ENCODE measurements around the gene PLEKHA7. TPM values are rescaled to one million over a fixed set of nuclear protein-coding genes. Genes with fewer than 3 reads are reported as not detected.
A peak's percentile ranks its signal among the peaks of the same experiment; 100 is the strongest.

PLEKHA7 gene
- total RNA-seq, 1 experiment from 2014 or later: not detected

- no peak for DNase-seq
- Histone ChIP-seq H3K27ac (no peak overlapping the region), H3K9me3 (replicated peaks) (no peaks in the 10 kb centered on the region), H3K4me1 (no peaks in the 10 kb centered on the region), H3K36me3 (no peaks in the 10 kb centered on the region), H3K4me3 (no peak overlapping the region), H3K27me3 (no peaks in the 10 kb centered on the region; the same call in 1 of the 2 replicates)
Observed at GRCh38 chr11:16841481-16841880, 172.7 kb downstream of the PLEKHA7 start.

GRCh38 chr11:16840951-16841350, 173.3 kb downstream of the PLEKHA7 start:
- Histone ChIP-seq H3K36me3 (no peaks in the 10 kb centered on the region), H3K4me1 (no peaks in the 10 kb centered on the region), H3K9me3 (replicated peaks) (no peaks in the 10 kb centered on the region), H3K4me3 (no peak overlapping the region), H3K27ac (no peak overlapping the region), H3K27me3 (no peaks in the 10 kb centered on the region; the same call in 1 of the 2 replicates)
- no peak for DNase-seq

DNA sequence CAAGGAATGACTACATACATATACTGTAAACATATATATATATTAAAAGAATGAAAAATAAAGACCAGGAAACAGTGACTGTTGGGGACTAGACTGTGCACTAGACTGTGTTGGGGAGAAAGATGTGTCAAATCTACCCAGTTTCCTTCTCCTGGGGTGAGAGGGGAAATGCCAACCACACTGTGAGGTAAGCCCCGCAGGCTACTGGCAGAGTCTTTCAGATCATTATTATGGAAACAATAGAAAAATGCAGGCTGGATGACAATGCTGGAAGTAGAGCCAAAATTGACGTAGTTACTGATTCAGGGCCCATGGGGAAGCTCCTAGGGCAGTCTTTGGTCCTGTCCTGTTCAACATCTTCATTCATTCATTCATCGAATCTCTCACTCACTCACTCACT, 174.4 kb downstream of the PLEKHA7 start:
- no peaks in the 10 kb centered on the region; the same call in 1 of the 2 replicates for H3K27me3 ChIP-seq
- no peaks in the 10 kb centered on the region for H3K9me3 ChIP-seq (replicated peaks)
- no peak for DNase-seq
- H3K4me3 ChIP-seq: no peak overlapping the region
- H3K36me3 ChIP-seq: no peaks in the 10 kb centered on the region
- no peak overlapping the region for H3K27ac ChIP-seq
- H3K4me1 ChIP-seq: no peaks in the 10 kb centered on the region

- no peaks in the 10 kb centered on the region for H3K9me3 ChIP-seq (replicated peaks)
- H3K4me3 ChIP-seq: no peak overlapping the region
- H3K36me3 ChIP-seq: no peaks in the 10 kb centered on the region
- no peaks in the 10 kb centered on the region for H3K4me1 ChIP-seq
- peaks cover 20% of the 10 kb centered on the region for H3K27me3 ChIP-seq
- no peak for DNase-seq
- H3K27ac ChIP-seq: no peak overlapping the region
Observed at GRCh38 chr11:16834384-16834783, 179.8 kb downstream of the PLEKHA7 start.

DNA sequence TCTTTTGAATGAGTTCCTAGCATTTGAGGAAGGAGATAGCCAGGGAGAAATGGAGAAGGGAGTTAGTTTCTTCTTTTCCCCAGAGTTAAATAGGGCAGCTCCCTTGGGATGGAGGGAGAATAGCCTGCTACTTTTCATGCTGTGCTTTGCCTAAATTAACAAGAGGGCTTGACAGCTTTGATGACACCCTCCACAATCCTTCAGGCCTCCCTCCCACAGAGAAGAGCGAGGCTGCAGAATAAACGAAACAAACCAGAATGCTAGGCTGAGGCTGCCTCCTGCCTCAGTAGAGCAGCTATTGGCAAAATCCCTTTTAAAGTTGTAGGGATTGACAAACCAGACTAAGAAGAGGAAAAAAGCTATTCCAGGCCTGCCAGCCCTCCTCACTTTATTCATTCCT, 181.2 kb downstream of the PLEKHA7 start:
- Histone ChIP-seq H3K9me3 (replicated peaks) (no peaks in the 10 kb centered on the region), H3K36me3 (no peaks in the 10 kb centered on the region), H3K27me3 (peaks cover 20% of the 10 kb centered on the region), H3K4me3 (no peak overlapping the region), H3K27ac (no peak overlapping the region), H3K4me1 (no peaks in the 10 kb centered on the region)
- DNase-seq: no peak

DNA sequence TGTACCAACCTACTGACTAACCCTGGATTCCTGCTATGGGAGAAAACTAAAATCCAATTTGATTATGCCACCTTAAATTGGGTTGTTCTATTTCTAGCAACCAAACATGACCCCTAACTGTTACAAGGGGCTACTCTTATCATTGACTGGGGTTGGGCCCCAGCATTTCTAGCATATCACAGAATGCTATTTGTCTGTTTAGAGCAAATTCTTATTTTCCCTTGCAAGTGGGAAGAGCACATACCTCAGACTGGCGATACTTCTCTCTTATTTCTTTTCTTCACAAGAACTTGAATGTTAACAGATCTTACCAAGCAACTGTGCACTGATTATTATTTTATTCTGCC, 182.0 kb downstream of the PLEKHA7 start:
- H3K27me3 ChIP-seq: peaks cover 20% of the 10 kb centered on the region
- DNase-seq: no peak
- no peaks in the 10 kb centered on the region for H3K4me1 ChIP-seq
- no peak overlapping the region for H3K4me3 ChIP-seq
- no peaks in the 10 kb centered on the region for H3K36me3 ChIP-seq
- no peak overlapping the region for H3K27ac ChIP-seq
- H3K9me3 ChIP-seq (replicated peaks): no peaks in the 10 kb centered on the region

DNA sequence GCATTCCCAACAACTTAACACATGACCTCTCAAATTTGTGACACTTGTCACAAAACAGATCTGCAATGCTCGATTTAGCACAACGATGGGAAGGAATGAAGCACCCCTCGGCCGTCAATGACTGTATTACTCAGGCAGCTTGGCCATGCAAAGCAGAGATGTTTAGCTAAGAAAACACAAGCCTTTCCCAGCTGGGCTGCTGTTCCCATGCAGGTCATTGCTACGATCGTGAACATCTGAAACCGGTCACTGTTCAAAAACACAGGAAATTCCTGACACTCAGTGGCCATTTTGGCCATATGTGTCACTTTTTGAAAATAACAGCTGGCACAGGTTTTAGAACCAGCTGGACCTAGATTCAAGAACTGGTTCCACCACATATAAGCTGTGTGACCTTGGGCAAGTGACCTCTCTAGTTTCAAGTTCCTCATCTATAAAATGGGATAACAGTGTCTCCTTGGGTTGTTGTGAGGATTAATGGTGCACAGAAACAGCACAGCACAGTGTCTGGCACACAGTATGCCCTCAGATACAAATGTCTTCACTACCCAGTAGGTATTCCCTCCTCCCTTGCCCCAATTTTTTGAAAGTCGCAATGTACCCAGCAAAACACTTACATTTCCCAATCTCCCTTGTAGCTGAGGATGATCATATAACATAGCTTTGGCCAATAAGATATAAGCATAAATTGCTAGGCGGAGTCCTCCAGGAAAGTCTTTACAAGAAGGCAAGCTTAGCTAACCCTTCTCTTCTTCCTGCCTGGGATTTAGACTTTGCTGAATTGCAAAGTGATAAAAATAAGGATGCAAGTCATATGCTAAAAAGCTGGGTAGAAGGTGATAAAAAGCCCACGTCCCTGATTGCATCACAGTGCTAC, 182.7 kb downstream of the PLEKHA7 start:
- H3K27ac ChIP-seq: no peak overlapping the region
- no peak overlapping the region for H3K4me3 ChIP-seq
- H3K36me3 ChIP-seq: no peaks in the 10 kb centered on the region
- H3K9me3 ChIP-seq (replicated peaks): no peaks in the 10 kb centered on the region
- no peak for DNase-seq
- peaks cover 23% of the 10 kb centered on the region for H3K27me3 ChIP-seq
- H3K4me1 ChIP-seq: no peaks in the 10 kb centered on the region

- no peaks in the 10 kb centered on the region for H3K36me3 ChIP-seq
- no peak for DNase-seq
- H3K27me3 ChIP-seq: peaks cover 25% of the 10 kb centered on the region
- no peak overlapping the region for H3K4me3 ChIP-seq
- H3K27ac ChIP-seq: no peak overlapping the region
- H3K4me1 ChIP-seq: no peaks in the 10 kb centered on the region
- H3K9me3 ChIP-seq (replicated peaks): no peaks in the 10 kb centered on the region
Observed at GRCh38 chr11:16827139-16827538, 187.1 kb downstream of the PLEKHA7 start.

DNA sequence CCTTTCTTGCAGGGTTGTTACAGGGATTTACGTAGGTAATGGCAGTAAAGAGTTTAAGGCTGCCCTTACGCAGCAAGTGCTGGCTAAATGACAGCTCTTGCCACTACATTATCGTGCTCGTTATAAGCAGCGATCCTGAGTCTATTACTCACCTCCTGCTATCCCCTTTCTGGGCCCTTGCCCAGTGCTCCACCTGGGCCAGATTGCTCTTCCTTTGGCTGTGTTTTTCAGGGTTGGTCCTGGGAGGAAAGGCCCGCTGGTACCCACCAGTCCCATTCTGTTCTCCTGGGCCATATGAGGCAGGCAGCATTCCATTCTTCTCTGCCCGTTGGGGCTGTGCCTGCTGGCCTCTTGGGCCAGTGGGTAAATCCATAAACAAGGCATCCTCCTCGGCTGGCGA, 188.2 kb downstream of the PLEKHA7 start:
- Histone ChIP-seq H3K27me3 (peaks cover 13% of the 10 kb centered on the region; the same call in 1 of the 2 replicates), H3K4me3 (no peak overlapping the region), H3K27ac (no peak overlapping the region), H3K4me1 (no peaks in the 10 kb centered on the region), H3K9me3 (replicated peaks) (no peaks in the 10 kb centered on the region), H3K36me3 (no peaks in the 10 kb centered on the region)
- no peak for DNase-seq

DNA sequence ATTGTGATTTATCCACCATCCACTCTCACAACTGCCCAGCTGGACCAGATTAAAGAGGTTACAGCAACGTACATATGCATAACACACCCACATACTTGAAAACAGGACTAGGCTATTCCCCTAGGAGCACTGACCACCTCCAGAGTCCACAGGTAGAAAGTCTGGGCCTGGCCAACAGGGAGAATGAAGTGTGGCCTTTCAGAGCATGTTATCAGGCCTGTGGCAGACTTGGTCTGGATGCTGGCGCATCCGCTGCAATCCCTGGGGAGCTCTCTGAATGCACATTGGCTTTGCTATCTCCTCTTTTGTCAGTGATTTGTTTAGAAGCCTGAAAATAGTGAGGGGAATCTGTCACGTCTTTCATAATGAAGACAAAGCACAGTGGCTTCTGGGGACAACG, 189.1 kb downstream of the PLEKHA7 start:
- no peak for DNase-seq
- no peak overlapping the region for H3K27ac ChIP-seq
- H3K36me3 ChIP-seq: no peaks in the 10 kb centered on the region
- peaks cover 11% of the 10 kb centered on the region for H3K27me3 ChIP-seq
- H3K4me1 ChIP-seq: no peaks in the 10 kb centered on the region
- H3K4me3 ChIP-seq: no peak overlapping the region
- H3K9me3 ChIP-seq (replicated peaks): no peaks in the 10 kb centered on the region

DNA sequence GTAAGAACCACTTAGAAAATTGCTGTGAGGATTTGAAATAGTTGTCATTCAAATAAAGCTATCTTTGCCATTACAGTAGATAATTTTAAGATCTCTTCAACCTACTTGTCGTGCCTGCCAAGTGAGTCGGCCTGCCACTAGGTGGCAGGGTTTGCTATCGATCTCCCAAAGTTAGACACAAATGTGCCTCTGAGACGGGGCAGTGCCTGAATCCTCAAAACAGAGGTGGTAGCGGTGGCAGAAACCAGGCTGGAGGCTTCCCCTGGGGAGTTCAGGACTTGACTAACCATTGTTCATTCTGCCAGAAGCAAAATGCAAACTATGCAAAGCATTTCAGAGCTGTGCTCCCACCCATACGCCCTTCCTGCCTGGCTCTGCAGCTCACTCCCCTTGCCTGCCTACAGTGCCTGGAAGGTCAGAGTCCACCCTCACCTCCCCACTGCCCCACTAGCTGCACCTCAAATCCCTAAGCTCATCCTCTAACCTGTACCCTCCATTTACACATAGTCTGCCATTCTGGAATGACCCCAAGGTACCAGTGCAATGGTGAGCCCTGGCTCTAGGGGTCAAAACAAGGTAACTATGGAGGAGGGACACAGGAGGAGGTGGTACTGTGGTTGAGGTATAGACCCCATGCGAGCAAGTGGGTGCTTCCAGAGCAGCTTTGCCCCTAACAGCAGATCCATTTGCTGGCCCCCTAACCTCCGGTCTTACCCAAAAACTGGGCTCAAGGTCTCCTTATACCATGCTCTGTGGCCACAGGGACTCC, 193.7 kb downstream of the PLEKHA7 start:
- Histone ChIP-seq H3K4me1 (no peaks in the 10 kb centered on the region), H3K36me3 (no peaks in the 10 kb centered on the region), H3K27me3 (peaks cover 17% of the 10 kb centered on the region), H3K4me3 (no peak overlapping the region), H3K9me3 (replicated peaks) (no peaks in the 10 kb centered on the region), H3K27ac (no peak overlapping the region)
- peak; percentile 79 to 81 for DNase-seq

- H3K9me3 ChIP-seq (replicated peaks): no peaks in the 10 kb centered on the region
- DNase-seq: no peak
- H3K36me3 ChIP-seq: no peaks in the 10 kb centered on the region
- peaks cover 10% of the 10 kb centered on the region for H3K27me3 ChIP-seq
- no peak overlapping the region for H3K27ac ChIP-seq
- no peaks in the 10 kb centered on the region for H3K4me1 ChIP-seq
- H3K4me3 ChIP-seq: no peak overlapping the region
Observed at GRCh38 chr11:16818284-16818683, 195.9 kb downstream of the PLEKHA7 start.

DNA sequence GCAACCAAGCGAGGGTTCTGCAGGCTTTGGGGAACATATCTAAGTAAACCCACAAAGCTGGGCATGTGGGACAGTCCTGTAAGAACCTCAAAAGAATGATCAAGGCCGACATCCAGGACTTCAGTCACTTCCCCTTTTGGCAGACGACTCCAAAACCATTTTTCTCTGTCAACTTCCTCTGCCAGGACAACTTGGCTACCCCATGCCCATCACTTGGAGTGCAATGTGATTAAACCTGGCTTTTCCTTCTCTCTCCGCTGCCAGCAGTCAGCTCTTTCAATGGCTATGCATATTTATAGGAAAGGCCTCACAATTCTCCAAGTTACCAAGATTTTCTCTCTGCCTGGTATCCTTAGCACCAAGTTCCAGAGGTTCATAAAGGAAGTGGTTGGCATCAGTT, 196.9 kb downstream of the PLEKHA7 start:
- Histone ChIP-seq H3K9me3 (replicated peaks) (no peaks in the 10 kb centered on the region), H3K27me3 (peaks cover 10% of the 10 kb centered on the region), H3K36me3 (no peaks in the 10 kb centered on the region)

DNA sequence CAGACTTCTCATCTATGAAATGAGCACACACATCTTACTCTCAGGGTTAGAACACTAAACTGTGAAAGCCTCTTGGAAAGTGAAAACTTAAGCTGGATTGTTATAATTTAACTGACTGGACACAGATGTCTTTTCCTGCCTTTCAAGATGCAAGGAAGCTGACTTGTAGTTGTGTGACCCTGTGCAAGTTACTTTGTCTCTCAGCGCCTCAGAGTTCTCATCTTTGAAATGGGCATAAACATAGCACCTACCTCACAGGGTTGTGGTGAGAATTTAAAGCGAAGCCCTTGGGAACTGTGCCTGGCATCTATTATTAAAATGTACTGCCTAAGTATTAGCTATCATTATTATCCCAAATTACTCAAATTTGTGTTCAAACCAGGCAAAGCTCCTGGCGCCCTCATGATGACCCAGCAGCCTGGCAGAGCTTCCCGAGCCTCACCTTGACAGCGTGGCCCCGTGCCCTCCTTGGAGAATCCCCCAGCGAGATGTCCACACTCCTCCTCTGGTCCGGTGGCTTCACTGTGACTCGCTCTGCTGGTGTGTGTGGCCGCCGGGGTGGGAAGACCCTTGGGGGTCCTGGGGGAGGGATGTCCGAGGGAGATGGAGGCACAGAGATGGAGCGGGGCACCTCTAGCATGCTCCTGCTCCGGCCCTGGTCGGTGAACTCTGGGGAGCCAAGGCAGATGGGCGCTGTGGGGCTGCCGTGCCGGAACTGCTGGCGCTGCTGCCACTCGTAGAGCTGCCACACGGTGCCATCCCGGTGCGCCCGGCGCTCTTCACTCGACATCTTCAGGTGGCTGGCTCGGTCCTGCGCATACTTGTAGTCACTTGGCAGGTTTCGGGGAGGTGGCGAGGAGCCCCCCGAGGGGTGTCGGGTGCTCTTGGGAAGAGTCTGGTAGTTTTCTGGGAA, 197.6 kb downstream of the PLEKHA7 start:
- no peaks in the 10 kb centered on the region for H3K9me3 ChIP-seq (replicated peaks)
- H3K36me3 ChIP-seq: no peaks in the 10 kb centered on the region
- no peaks in the 10 kb centered on the region for H3K4me1 ChIP-seq
- H3K27ac ChIP-seq: no peak overlapping the region
- no peak for DNase-seq
- H3K4me3 ChIP-seq: no peak overlapping the region
- peaks cover 14% of the 10 kb centered on the region for H3K27me3 ChIP-seq

More for the DNA sequence above, 196.9 kb downstream of the PLEKHA7 start:
- Histone ChIP-seq H3K4me1 (no peaks in the 10 kb centered on the region), H3K27ac (no peak overlapping the region), H3K4me3 (no peak overlapping the region)
- no peak for DNase-seq

Measured in SJCRH30 (cell line).